Right lobe of liver (tissue), 6 donors: ENCODE data around the gene ADORA3. TPM values are rescaled to one million over a fixed set of nuclear protein-coding genes. Genes with fewer than 3 reads are reported as not detected.

Source experiments
- ATAC-seq, 4 donors: fragments of 200-7000 bp; cut with Tn5 transposase; one replicate each; pipeline ENCODE4 v1.9.1; 2020; ENCODE audit warnings: mild to moderate bottlenecking in 4 of 4, moderate library complexity in 4 of 4
- DNase-seq, 3 donors: peaks; one replicate each; pipeline ENCODE4 v3.0.0-alpha.2; 2020
- H3K27ac ChIP-seq, 3 donors: fragments of 200-600 bp; one replicate each; pipeline ENCODE4 v1.8.0; 2022
- H3K27me3 ChIP-seq, 2 donors: fragments of 200-600 bp; one replicate each; pipeline ENCODE4 v1.8.0; 2022
- H3K36me3 ChIP-seq, 4 donors: fragments of 200-600 bp; sonication (generic) in 1 of 4; one replicate each; pipeline versions ENCODE4 v1.5.1 to v1.8.0; 2017 to 2022; ENCODE audit warnings: control low read depth in 1 of 4
- H3K4me1 ChIP-seq, 4 donors: fragments of 200-600 bp; sonication (generic) in 1 of 4; one replicate each; pipeline versions ENCODE4 v1.5.1 to v1.8.0; 2017 to 2022; ENCODE audit warnings: control low read depth in 1 of 4
- H3K4me3 ChIP-seq, 3 donors: fragments of 200-600 bp; one replicate each; pipeline ENCODE4 v1.8.0; 2022
- H3K9me3 ChIP-seq, 4 donors: fragments of 200-600 bp; sonication (generic) in 1 of 4; one replicate each; pipeline versions ENCODE4 v1.5.1 to v1.8.0; 2017 to 2022; ENCODE audit warnings: control low read depth in 1 of 4
- POLR2A ChIP-seq: fragments of 450-650 bp; IDR thresholded peaks from one replicate; pipeline ENCODE4 v1.6.1; 2017; ENCODE audit warnings: antibody characterized with exemption, mild to moderate bottlenecking
- WGBS: methylation state at CpG from one replicate; pipeline ENCODE4 v1.1.6; 2018; ENCODE audit warnings: low coverage, low lambda C conversion rate; ENCODE audit not compliant: insufficient coverage; ENCODE audit errors: missing lambda C conversion rate; 5-methylcytosine and 5-hydroxymethylcytosine counted together
- intact Hi-C, 2 donors: fragments of 100-400 bp; cut with DNase I; formaldehyde crosslinking; loops; one replicate each; pipeline versions ENCODE4 v1.11.2 to v1.14.1; 2022
- total RNA-seq, 6 experiments: library from RNA; depleted of rRNA in 2 of 6; stranded (reverse); fragments of >200 nt in 2 of 6; fragmentation: NEBNext Ultra II Directional in 3 of 6; extraction: Animal tissue kit (Norgen Biotek cat#: 25700) in 3 of 6; gene quantifications; one replicate each; pipeline versions ENCODE4 v1.1.0 to v1.2.4, GENCODE V29; 2016 to 2023
- TF ChIP-seq, protein P1 (sequence below), 4 donors: fragments of 200-600 bp in 3 of 4; fragments of 450-650 bp in 1 of 4; IDR thresholded peaks; one replicate each; pipeline versions ENCODE4 v1.5.1 to v1.8.0; 2016 to 2022; ENCODE audit warnings: antibody characterized with exemption in 4 of 4, mild to moderate bottlenecking in 2 of 4
- donor health status: DM: no; HTN: yes; CAD: no.
- donor health status: DM: no; HTN: no; CAD: no.
- donor health status: DM: no; HTN: no; CAD: no.
- donor health status: DM: no; HTN: yes; CAD: no.
- donor health status: DM: no; HTN: yes; CAD: no.

ADORA3 gene
- total RNA-seq, 6 experiments from 2014 or later, result 2.7 to 6.3 (median 3.9) TPM

- ATAC-seq (peak; percentile 84 to 92 (median 88)), DNase-seq (peak in 2 of 3 donors; percentile 54 to 62)
- H3K4me1 ChIP-seq, result peaks cover 0 to 17% (median 7%) of the 10 kb centered on the region in 4 donors
- intact Hi-C loops, result no loop called here
- H3K36me3 ChIP-seq, result no peaks in the 10 kb centered on the region
- peak overlapping the region in 1 of 3 donors; percentile 56 for H3K27ac ChIP-seq
- WGBS, result 27% methylated on average over 14 of the region's 14 CpGs
- TF ChIP-seq, protein P1, sequence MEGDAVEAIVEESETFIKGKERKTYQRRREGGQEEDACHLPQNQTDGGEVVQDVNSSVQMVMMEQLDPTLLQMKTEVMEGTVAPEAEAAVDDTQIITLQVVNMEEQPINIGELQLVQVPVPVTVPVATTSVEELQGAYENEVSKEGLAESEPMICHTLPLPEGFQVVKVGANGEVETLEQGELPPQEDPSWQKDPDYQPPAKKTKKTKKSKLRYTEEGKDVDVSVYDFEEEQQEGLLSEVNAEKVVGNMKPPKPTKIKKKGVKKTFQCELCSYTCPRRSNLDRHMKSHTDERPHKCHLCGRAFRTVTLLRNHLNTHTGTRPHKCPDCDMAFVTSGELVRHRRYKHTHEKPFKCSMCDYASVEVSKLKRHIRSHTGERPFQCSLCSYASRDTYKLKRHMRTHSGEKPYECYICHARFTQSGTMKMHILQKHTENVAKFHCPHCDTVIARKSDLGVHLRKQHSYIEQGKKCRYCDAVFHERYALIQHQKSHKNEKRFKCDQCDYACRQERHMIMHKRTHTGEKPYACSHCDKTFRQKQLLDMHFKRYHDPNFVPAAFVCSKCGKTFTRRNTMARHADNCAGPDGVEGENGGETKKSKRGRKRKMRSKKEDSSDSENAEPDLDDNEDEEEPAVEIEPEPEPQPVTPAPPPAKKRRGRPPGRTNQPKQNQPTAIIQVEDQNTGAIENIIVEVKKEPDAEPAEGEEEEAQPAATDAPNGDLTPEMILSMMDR (IDR thresholded peaks at IDR 0.05), result no peak
- no peak for TF ChIP-seq POLR2A
- H3K4me3 ChIP-seq, result peak overlapping the region in 1 of 3 donors; percentile 18
- no peaks in the 10 kb centered on the region for H3K9me3 ChIP-seq
- H3K27me3 ChIP-seq, result no peaks in the 10 kb centered on the region
Measured at GRCh38 chr1:111535256-111536191, 32.1 kb upstream of the ADORA3 start.

- ATAC-seq, result no peak
- Histone ChIP-seq H3K36me3 (no peaks in the 10 kb centered on the region), H3K27ac (no peak overlapping the region), H3K27me3 (no peaks in the 10 kb centered on the region), H3K4me1 (no peaks in the 10 kb centered on the region), H3K4me3 (no peak overlapping the region), H3K9me3 (no peaks in the 10 kb centered on the region)
- intact Hi-C loops, result no loop called here
- WGBS, result 96% methylated on average over 3 of the region's 3 CpGs
- TF ChIP-seq POLR2A, result no peak
- TF ChIP-seq, protein P1 (IDR thresholded peaks at IDR 0.05), result no peak
- no peak for DNase-seq
Measured at GRCh38 chr1:111520053-111520452, 16.6 kb upstream of the ADORA3 start.

DNA sequence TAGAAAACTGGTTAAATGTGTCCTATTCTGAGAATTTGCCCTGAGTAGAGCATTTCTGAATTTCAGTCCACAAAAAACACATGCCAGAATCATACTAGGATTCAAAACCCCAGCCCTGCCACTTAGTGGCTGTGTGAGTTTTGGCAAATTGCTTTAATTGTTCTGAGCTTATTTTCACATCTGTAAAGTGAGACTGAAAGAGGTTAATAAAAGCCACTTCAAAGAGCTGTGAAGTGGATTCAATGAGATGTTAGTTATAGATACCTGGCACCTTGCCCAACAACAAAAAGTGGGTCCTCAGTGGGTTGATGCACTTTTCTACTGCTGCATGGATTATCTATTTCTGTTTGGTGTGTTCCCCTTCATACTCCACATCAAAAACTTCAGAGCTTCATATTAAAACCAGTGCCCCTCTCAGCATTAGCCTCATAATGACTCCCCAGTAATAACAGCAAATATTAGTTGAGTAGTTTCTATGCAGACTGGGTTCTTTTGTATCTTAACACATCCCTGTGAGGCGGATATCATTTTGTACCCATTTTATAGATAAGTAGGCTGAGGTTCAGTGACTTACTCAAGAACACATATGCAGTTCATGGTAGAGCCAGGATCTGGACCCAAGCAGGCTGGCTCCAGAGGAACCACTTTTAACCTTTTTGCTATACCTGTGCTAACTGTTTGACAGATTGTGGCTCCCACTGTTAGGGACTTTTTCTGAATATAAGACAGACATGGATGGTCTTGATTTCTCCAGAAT, 14.2 kb upstream of the ADORA3 start:
- Histone ChIP-seq H3K27ac (peak overlapping the region in 1 of 3 donors; percentile 49), H3K36me3 (no peaks in the 10 kb centered on the region), H3K4me1 (peaks cover 0 to 4% (median 0%) of the 10 kb centered on the region in 4 donors), H3K9me3 (no peaks in the 10 kb centered on the region), H3K4me3 (no peak overlapping the region), H3K27me3 (no peaks in the 10 kb centered on the region)
- intact Hi-C loops, result no loop called here
- DNase-seq, result no peak
- ATAC-seq, result no peak
- WGBS, result 100% methylated on average over 1 of the region's 1 CpG
- TF ChIP-seq, protein P1 (IDR thresholded peaks at IDR 0.05), result no peak
- TF ChIP-seq POLR2A, result no peak

DNA sequence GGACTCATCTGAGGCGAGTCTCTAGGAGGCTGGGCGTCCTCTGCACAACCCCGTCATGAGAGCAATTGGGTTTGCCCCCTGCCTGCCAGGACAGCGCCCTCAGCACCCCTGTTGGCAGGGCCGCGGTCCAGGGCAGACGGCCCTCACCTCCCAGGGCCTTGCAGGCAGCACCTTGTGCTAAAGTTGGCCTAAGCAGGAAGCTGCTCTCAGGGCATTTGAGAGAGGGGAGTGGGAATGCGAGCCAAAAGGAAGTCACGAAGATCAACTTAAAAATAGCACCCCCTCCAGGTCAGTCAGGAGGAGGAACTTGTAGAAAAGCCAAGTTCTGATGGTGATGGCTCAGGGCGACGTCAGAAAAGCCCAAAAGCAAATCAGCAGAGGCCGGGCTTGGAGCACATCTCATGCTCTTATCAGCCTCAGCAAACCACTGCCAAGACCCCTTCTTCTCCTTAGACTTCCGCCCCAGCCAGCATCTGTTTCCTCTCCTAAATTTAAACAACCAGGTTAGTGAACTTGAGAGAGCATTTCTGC, 12.6 kb upstream of the ADORA3 start:
- ATAC-seq (peak; percentile 61 to 75 (median 69)), DNase-seq (peak; percentile 42 to 59 (median 55))
- TF ChIP-seq, protein P1 (IDR thresholded peaks at IDR 0.05), result peak in 3 of 4 donors; percentile 9 to 22 (median 13)
- TF ChIP-seq POLR2A, result no peak
- Histone ChIP-seq H3K4me3 (peak overlapping the region in 2 of 3 donors; percentile 24 to 36), H3K4me1 (peaks cover 0 to 4% (median 0%) of the 10 kb centered on the region in 4 donors), H3K36me3 (no peaks in the 10 kb centered on the region), H3K27me3 (no peaks in the 10 kb centered on the region), H3K27ac (peak overlapping the region; percentile 48 to 76 (median 62)), H3K9me3 (no peaks in the 10 kb centered on the region)
- 61% methylated on average over 5 of the region's 13 CpGs for WGBS
- intact Hi-C loops, result no loop called here
